A204.1 (cell line): Measurements from ENCODE around the gene BAAT.
A peak's percentile ranks its signal among the peaks of the same experiment; 100 is the strongest.

ENCODE experiments used
- FAIRE-seq: peaks from 2 replicates; lab custom pipeline; 2012; peaks lifted over from hg19 to GRCh38; lab: Jason Lieb, UNC

BAAT gene

DNA sequence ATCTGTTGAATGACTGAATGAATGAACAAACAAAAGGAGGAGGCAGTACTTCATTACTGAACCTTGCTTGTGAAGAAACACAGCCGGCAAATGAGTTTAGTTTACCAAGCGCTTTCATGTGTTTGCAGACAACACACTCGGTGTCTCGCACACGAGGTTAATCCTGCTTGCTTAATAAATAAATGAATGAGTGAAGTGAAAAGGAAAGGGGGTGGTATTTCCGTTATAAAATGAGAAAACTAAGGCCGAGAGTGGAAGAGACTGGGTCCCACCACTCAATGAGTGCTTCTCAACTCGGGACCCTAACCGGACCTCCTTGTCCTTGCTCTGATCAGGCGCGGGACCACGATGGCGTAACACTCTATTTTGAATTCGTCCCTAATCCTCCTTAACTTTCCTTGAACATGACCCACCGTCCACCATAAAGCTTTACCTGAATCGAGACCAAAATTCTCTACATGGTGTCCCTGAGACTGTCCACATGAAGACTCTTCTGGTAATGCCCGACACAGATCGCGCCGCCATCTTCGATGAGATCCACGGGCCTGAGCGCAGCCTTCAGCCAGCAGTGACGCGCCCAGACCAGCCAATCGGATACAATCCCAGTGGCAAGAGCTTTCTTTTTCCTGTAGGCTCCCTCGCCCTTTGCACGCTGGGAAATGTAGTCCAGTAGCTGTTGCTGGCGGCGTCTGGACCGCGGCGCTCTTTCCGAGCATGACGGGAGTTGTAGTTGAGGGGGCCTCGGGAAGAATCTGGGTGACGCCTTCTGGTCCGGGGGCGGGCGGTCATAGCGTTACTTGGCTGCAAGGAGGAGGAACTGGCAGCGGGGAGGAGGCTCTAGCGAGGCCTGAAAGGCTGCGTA lies 13.5 kb upstream of the BAAT start, which contains the start of the genes MRPL50 and ZNF189:
TSS of gene MRPL50 (minus strand) at position 551 of the 862 bp plus-strand sequence. CDS start at position 525, 26 bp downstream.
TSS of gene ZNF189 (plus strand) at position 784 of the 862 bp plus-strand sequence. CDS start 306 bp downstream, outside the sequence.
- peak; percentile 98 for FAIRE-seq

- FAIRE-seq, result no peak
Observed at GRCh38 chr9:101397746-101398067, 12.9 kb upstream of the BAAT start.

GRCh38 chr9:101394687-101395086 lies 9.9 kb upstream of the BAAT start:
- no peak for FAIRE-seq

DNA sequence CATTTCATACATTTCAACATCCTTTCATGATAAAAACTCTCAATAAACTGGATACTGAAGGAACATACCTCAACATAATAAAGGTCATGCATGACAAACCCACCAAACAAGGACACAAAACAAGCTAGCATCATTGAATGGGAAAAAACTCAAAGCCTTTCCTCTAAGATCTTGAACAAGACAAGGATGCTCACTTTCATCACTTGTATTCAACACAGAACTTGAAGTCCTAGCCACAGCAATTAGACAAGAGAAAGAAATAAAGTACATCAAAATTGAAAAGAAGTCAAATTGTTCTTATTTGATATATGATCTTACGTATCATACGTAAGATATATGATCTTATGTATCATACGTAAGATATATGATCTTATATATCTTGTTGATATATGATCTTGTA lies 8.3 kb upstream of the BAAT start:
- FAIRE-seq, result no peak

DNA sequence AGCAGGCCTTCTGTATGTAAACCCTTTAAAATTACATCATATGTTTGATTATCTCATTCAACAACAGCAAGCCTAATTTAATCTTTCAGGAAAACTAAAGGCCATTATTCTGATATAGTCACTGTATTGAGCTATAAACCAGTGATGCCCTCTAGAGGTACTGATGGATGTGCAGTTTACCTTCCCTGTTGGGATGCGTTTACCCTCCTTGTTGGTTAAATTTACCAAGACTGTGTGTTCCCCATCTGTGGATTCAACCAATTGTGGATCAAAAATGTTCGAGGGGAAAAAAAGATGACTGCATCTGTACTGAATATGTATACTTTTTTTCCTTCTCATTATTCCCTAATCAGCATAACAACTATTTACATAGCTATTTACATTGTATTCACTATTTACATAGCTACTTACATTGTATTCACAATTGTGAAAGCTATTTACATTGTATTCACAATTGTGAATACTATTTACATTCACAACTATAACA lies 3.7 kb upstream of the BAAT start:
- no peak for FAIRE-seq

GRCh38 chr9:101387871-101388506 lies 3.2 kb upstream of the BAAT start:
- peak; percentile 83 for FAIRE-seq

DNA sequence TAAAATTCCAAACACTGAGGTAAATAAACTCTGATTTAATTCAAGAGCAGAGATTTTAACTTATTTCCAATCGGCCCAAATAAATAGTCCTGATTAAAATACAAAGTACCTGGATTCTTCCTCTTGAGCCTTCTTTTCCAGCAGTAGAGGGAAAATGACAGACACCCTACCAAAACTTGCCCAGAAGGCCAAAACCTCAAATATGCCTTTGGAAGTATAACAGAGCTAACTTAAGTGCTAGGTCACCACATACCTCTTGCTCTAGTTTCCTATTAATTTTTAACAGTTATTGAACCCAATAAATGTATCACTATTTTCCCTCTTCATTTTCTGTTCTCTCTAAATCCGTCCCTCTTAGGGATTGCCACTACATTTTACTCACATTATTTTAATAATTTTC lies 1.4 kb downstream of the BAAT start:
- FAIRE-seq, result no peak

DNA sequence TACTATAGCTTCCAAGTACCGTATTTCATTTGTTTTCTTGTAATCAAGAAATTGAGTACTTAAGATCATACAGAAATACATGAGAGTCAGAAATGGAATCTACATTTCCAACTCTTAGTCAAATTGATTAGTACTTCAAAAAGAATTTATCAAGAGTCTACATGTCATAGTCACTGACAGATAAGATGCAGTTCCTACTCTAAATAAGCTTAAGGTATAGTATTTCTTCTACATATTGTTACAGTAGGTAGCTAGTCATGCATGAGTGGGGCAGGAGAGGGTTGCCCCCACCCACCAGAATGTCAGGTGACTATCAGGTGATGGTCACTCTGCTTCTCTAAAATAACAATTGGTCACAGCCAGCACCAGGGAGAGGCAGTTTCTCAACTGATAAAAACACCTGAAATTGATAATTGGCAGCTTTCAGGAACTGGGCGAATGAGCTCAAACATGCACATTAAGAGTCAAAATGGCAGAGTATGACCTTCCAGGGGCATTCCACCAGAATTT lies 2.9 kb downstream of the BAAT start:
- no peak for FAIRE-seq

DNA sequence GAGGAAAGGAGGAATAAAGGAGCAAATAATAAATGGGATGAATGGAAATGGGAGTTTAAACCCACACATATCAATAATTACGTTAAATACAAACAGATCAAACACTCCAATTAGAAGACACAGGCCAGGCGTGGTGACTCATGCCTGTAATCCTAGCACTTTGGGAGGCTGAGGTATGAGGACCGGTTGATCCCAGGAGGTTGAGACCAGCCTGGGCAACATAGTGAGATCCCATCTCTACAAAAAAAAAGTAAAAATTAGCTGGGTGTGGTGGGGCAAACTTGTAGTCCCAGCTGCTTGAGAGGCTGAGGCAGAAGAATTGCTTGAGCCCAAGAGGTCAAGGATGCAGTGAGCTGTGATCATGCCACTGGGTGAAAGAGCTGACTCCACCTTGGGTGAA lies 3.7 kb downstream of the BAAT start:
- no peak for FAIRE-seq

DNA sequence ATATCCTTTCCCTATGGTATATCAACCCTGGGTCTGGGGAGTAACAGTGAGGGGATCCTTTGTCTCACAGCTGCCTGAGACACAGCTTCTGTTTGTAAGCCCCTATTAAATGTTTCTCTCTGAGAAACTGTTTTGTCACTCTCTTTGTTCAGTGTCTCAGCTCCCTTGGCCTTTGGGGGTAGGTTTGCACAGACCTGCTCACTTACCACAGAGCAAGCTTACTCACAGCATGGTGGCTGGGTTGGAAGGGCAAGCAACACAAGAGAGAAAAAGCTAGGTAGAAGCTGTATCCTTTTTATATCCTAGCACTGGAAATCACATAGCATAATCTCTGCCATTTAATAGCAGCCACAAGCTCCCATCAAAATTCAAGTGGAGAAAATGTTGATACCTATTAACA lies 4.5 kb downstream of the BAAT start:
- FAIRE-seq, result no peak

- no peak for FAIRE-seq
Observed at GRCh38 chr9:101376111-101376848, 8.5 kb downstream of the BAAT start.

DNA sequence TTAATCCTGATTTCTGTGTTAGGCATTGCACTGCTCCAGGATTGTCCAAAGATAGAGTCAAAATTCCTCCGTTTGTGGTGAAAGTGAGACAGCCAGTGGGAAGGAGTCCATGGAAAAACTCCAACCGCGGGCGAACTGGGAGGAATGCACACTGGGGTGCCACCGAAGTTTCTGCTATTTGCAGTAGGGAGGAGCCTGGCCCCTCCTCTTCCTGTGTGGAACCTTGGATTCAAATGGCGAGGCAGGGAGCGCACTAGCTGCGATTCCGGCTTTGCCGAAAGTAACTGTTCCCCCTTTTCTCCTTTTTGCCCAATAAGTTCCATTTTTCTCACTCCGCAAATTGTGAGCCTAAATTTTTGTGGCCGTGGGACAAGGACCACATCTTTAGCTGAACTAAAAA lies 9.3 kb downstream of the BAAT start:
- FAIRE-seq, result no peak

GRCh38 chr9:101372327-101373118 lies 12.3 kb downstream of the BAAT start:
- FAIRE-seq, result no peak

GRCh38 chr9:101371813-101372212 lies 13.0 kb downstream of the BAAT start:
- no peak for FAIRE-seq

GRCh38 chr9:101369884-101370531 lies 14.8 kb downstream of the BAAT start:
- FAIRE-seq, result no peak

- no peak for FAIRE-seq
Observed at GRCh38 chr9:101369286-101369685, 15.5 kb downstream of the BAAT start.

DNA sequence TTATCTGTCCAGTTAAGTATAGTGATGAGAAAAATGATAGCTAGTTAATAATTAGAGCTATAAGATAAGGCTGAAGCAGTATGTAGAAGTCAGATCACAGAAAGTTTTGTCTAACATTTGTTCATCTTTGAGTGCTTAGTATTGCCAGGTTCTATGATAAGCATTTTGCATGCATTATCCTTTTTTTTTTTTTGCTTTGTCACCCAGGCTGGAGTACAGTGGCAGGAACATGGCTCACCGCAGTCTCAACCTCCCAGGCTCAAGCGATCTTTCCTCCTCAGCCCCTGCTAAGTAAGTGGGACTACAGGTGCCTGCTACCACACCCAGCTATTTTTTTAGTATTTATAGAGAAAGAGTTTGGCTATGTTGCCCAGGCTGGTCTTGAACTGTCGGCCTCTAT lies 17.5 kb downstream of the BAAT start:
- no peak for FAIRE-seq

- no peak for FAIRE-seq
Observed at GRCh38 chr9:101366038-101366756, 18.6 kb downstream of the BAAT start.

- no peak for FAIRE-seq
Observed at GRCh38 chr9:101365181-101365580, 19.6 kb downstream of the BAAT start.

GRCh38 chr9:101362450-101362849 lies 22.4 kb downstream of the BAAT start:
- no peak for FAIRE-seq

DNA sequence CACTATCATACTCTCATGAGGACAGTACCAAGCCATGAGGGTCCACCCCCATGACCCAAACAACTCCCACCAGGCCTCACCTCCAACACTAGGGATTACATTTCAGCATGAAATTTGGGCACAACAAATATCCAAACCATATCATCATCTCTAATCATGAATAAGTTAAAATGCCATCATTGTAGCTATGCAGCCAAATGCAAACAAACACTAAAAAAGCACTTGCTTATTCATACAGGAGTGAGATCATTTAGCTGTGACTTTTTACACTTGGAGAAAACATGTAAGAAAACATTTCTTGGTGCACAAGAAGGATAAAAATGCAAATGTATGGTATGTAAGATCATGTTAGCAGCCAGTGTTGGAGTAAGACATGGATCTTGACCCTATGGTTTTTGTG lies 24.2 kb downstream of the BAAT start:
- no peak for FAIRE-seq
